ENCODE results near the gene VDR.

Gene VDR

DNA sequence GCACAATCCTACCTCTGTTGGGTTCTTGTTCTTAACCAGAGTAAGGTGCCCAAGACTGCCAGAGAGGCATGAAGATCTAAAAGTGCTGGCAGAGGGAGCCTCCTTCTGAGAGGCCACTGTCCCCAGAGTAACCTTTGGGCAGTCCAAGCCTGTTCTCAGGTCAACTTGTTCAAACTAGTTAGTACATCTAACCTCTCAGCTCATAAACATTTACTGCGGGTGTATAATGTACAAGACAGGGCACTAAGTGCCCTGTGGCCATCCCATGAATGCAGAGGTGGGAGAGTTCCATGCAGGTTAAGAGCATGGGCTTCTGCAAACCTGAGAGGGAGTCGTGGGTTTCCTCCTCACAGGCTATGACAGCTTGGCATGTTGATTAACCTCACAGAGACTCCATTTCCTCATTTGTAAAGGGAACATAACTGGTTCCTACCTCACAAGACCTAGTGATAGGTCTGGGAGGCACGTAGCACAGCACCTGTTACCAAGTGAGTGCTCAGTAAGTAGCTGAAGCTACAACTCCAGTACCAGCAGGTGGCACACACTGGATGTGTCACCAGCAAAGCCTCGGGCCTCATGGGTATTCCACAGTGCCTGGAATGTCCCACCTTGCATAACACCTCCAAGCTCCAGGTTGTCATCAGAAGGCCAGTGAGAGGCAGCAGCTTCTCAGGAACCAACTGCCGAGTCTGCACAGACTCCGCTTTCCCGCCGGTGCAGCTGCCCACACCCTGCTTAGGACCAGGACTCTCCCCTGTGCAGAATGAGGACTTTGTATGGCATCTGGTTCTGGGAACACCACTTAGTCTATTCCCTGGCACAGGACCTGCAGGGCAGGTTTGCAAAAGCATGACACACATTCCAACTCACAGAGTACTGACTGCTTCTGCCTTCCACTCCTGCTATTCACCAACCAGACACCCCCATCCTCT is 4.4 kb downstream of the VDR start:
- TF ChIP-seq PAX5 (IDR thresholded peaks at IDR 0.05; ENCODE audit: insufficient read depth, low read length, severe bottlenecking) (no peak), TAF1 (IDR thresholded peaks at IDR 0.05; ENCODE audit: low read depth, low read length) (no peak), POLR2AphosphoS5 (IDR thresholded peaks at IDR 0.05; ENCODE audit: low read depth, low read length) (no peak), POLR2A (IDR thresholded peaks at IDR 0.05; ENCODE audit: low read depth, low read length) (no peak), SPI1 (IDR thresholded peaks at IDR 0.05; ENCODE audit: low read depth, low read length) (0 out of 2 replicates have a peak, but pooled peaks have one; percentile 63), POU2F2 (IDR thresholded peaks at IDR 0.05; ENCODE audit: low read depth, low read length) (no peak)
- no peak for DNase-seq (ENCODE audit: insufficient read length, low spot score)
- FAIRE-seq: peak; percentile 47

DNA sequence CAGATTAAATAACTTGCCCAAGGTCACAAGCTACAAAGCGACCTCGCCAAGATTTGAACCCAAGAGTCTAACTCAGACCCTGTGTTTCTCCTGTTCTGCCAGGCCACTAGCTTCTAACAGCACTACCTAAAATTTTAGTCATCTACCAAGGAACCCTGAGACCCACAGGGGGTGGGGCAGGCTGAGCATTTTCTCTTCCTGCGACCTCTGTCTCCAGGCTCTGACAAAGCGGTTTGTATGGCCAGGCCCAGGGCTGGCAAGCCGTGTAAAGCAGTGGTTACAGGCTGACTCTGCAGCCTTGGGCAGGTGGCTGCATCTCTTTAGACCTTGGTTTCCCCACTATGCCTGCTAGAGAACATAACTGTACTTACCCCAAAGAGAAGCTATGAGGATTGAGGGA is 5.3 kb downstream of the VDR start:
- no peak for FAIRE-seq
- TF ChIP-seq SPI1 (IDR thresholded peaks at IDR 0.05; ENCODE audit: low read depth, low read length) (no peak), POU2F2 (IDR thresholded peaks at IDR 0.05; ENCODE audit: low read depth, low read length) (no peak), POLR2A (IDR thresholded peaks at IDR 0.05; ENCODE audit: low read depth, low read length) (no peak), PAX5 (IDR thresholded peaks at IDR 0.05; ENCODE audit: insufficient read depth, low read length, severe bottlenecking) (no peak), POLR2AphosphoS5 (IDR thresholded peaks at IDR 0.05; ENCODE audit: low read depth, low read length) (no peak), TAF1 (IDR thresholded peaks at IDR 0.05; ENCODE audit: low read depth, low read length) (no peak)
- DNase-seq (ENCODE audit: insufficient read length, low spot score): no peak

GRCh38 chr12:47896633-47897032 is 8.2 kb downstream of the VDR start:
- TF ChIP-seq TAF1 (IDR thresholded peaks at IDR 0.05; ENCODE audit: low read depth, low read length) (no peak), POLR2AphosphoS5 (IDR thresholded peaks at IDR 0.05; ENCODE audit: low read depth, low read length) (no peak), POLR2A (IDR thresholded peaks at IDR 0.05; ENCODE audit: low read depth, low read length) (no peak), PAX5 (IDR thresholded peaks at IDR 0.05; ENCODE audit: insufficient read depth, low read length, severe bottlenecking) (no peak), POU2F2 (IDR thresholded peaks at IDR 0.05; ENCODE audit: low read depth, low read length) (no peak), SPI1 (IDR thresholded peaks at IDR 0.05; ENCODE audit: low read depth, low read length) (no peak)
- FAIRE-seq: no peak

DNA sequence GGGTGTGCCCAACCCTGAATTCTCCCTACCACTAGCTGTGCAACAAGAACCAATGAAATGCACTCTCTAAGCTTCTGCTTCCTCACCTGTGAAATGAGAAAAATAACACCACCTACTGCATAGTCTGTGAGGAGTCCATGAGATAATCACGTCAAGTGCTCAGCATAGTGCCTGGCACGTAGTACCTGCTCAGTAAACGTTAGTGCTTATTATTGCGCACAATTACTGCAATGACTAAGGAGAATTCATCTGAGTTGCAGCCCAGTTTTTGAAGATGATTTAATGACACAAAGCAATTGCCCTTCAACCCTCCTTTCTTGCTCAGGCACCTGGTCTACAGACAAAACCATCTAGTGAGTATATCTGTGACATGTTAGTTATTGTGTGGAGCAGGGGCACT is 8.8 kb downstream of the VDR start:
- FAIRE-seq (no peak), DNase-seq (ENCODE audit: insufficient read length, low spot score) (no peak)
- TF ChIP-seq POLR2A (IDR thresholded peaks at IDR 0.05; ENCODE audit: low read depth, low read length) (no peak), POLR2AphosphoS5 (IDR thresholded peaks at IDR 0.05; ENCODE audit: low read depth, low read length) (no peak), TAF1 (IDR thresholded peaks at IDR 0.05; ENCODE audit: low read depth, low read length) (no peak), POU2F2 (IDR thresholded peaks at IDR 0.05; ENCODE audit: low read depth, low read length) (no peak), SPI1 (IDR thresholded peaks at IDR 0.05; ENCODE audit: low read depth, low read length) (no peak), PAX5 (IDR thresholded peaks at IDR 0.05; ENCODE audit: insufficient read depth, low read length, severe bottlenecking) (no peak)

More at GRCh38 chr12:47896633-47897032, 8.2 kb downstream of the VDR start:
- DNase-seq (ENCODE audit: insufficient read length, low spot score): no peak

DNA sequence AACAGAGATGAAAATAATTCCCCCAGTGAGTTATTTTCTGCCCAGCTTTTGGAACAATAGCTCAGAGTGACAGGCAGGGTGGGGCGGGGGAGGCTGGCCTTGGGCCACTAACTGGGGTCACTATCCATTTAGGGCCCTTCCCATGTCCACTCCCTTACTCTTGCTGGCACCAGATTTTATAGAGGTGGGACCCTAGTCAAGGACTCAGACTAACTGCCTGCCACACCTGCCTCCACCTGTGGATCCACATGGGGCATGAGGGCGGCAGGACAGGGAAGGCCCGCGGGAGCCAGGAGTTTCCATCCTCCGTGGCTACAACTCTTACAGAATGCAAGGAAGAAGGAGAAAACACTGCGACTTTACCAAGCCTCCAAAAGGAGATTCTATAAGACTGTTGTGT is 10.1 kb downstream of the VDR start:
- TF ChIP-seq POLR2A (IDR thresholded peaks at IDR 0.05; ENCODE audit: low read depth, low read length): no peak
- TF ChIP-seq PAX5 (IDR thresholded peaks at IDR 0.05; ENCODE audit: insufficient read depth, low read length, severe bottlenecking): no peak
- no peak for TF ChIP-seq TAF1 (IDR thresholded peaks at IDR 0.05; ENCODE audit: low read depth, low read length)
- no peak for TF ChIP-seq POLR2AphosphoS5 (IDR thresholded peaks at IDR 0.05; ENCODE audit: low read depth, low read length)
- TF ChIP-seq SPI1 (IDR thresholded peaks at IDR 0.05; ENCODE audit: low read depth, low read length): no peak
- TF ChIP-seq POU2F2 (IDR thresholded peaks at IDR 0.05; ENCODE audit: low read depth, low read length): no peak
- FAIRE-seq (no peak), DNase-seq (ENCODE audit: insufficient read length, low spot score) (no peak)

DNA sequence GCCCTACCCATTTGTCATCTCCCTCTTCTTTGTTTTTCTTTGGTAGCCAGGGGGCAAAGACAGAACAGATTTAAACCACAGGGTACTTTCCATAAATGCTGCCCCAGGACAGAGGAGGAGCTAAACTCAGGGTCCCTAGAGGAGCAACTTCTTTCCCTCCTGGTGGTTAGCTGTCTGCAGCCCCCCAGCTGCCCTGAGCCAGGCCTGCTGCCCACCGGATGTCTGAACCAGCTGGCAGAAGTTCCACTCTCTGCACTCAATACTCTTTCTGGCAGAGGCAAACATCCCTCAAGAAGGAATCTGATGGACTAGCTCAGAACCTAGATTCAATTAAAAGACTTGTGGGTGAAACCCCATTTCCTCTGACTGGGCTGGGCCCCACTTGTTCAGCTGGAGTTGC is 10.7 kb downstream of the VDR start:
- FAIRE-seq (no peak), DNase-seq (ENCODE audit: insufficient read length, low spot score) (no peak)
- TF ChIP-seq SPI1 (IDR thresholded peaks at IDR 0.05; ENCODE audit: low read depth, low read length) (no peak), POLR2A (IDR thresholded peaks at IDR 0.05; ENCODE audit: low read depth, low read length) (no peak), POU2F2 (IDR thresholded peaks at IDR 0.05; ENCODE audit: low read depth, low read length) (no peak), PAX5 (IDR thresholded peaks at IDR 0.05; ENCODE audit: insufficient read depth, low read length, severe bottlenecking) (no peak), POLR2AphosphoS5 (IDR thresholded peaks at IDR 0.05; ENCODE audit: low read depth, low read length) (no peak), TAF1 (IDR thresholded peaks at IDR 0.05; ENCODE audit: low read depth, low read length) (no peak)

- FAIRE-seq: no peak
- DNase-seq (ENCODE audit: insufficient read length, low spot score): no peak
- TF ChIP-seq POLR2A (IDR thresholded peaks at IDR 0.05; ENCODE audit: low read depth, low read length) (no peak), PAX5 (IDR thresholded peaks at IDR 0.05; ENCODE audit: insufficient read depth, low read length, severe bottlenecking) (no peak), TAF1 (IDR thresholded peaks at IDR 0.05; ENCODE audit: low read depth, low read length) (no peak), SPI1 (IDR thresholded peaks at IDR 0.05; ENCODE audit: low read depth, low read length) (no peak), POU2F2 (IDR thresholded peaks at IDR 0.05; ENCODE audit: low read depth, low read length) (no peak), POLR2AphosphoS5 (IDR thresholded peaks at IDR 0.05; ENCODE audit: low read depth, low read length) (no peak)
Measured at GRCh38 chr12:47892819-47893218, 12.0 kb downstream of the VDR start.

DNA sequence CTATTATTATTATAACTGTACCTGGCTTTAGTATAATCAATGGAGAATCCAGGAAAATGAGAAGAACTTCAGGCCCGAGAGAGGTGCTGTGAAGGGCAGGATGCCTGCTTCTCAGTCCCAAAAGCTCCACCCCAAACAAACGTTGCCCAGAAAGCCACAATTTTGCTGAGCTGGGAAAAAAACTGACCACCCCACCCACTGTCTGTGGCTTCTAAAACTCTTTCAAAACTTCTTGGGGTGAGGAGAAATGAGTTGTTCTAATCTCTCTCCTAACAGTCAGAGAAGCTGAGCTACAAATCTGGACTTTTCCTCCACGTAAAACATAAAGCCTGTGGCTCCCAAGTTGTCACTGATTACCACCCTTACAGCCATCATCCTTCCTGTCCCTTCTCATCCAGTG is 13.4 kb downstream of the VDR start:
- FAIRE-seq: no peak
- TF ChIP-seq PAX5 (IDR thresholded peaks at IDR 0.05; ENCODE audit: insufficient read depth, low read length, severe bottlenecking) (no peak), POLR2AphosphoS5 (IDR thresholded peaks at IDR 0.05; ENCODE audit: low read depth, low read length) (no peak), TAF1 (IDR thresholded peaks at IDR 0.05; ENCODE audit: low read depth, low read length) (no peak), POLR2A (IDR thresholded peaks at IDR 0.05; ENCODE audit: low read depth, low read length) (no peak), SPI1 (IDR thresholded peaks at IDR 0.05; ENCODE audit: low read depth, low read length) (no peak), POU2F2 (IDR thresholded peaks at IDR 0.05; ENCODE audit: low read depth, low read length) (no peak)
- DNase-seq (ENCODE audit: insufficient read length, low spot score): no peak

GRCh38 chr12:47889040-47889439 is 15.8 kb downstream of the VDR start:
- peak; percentile 89 for TF ChIP-seq SPI1 (IDR thresholded peaks at IDR 0.05; ENCODE audit: low read depth, low read length)
- TF ChIP-seq TAF1 (IDR thresholded peaks at IDR 0.05; ENCODE audit: low read depth, low read length): no peak
- DNase-seq (ENCODE audit: insufficient read length, low spot score) (no peak), FAIRE-seq (peak; percentile 70)
